GM21423 (cell line): Measurements from ENCODE around the gene GNG4.
"Not testable (repeated sequence)": the region's sequence is repeated elsewhere in the genome, so short reads cannot be mapped to it uniquely, and the experiment has no call there.

ENCODE experiments used
- ATAC-seq: cut with Tn5 transposase; IDR thresholded peaks from one replicate; pipeline ENCODE4 v1.9.1; 2021; ENCODE audit warnings: mild to moderate bottlenecking, moderate library complexity; ENCODE audit not compliant: unreplicated experiment

The GNG4 gene

DNA sequence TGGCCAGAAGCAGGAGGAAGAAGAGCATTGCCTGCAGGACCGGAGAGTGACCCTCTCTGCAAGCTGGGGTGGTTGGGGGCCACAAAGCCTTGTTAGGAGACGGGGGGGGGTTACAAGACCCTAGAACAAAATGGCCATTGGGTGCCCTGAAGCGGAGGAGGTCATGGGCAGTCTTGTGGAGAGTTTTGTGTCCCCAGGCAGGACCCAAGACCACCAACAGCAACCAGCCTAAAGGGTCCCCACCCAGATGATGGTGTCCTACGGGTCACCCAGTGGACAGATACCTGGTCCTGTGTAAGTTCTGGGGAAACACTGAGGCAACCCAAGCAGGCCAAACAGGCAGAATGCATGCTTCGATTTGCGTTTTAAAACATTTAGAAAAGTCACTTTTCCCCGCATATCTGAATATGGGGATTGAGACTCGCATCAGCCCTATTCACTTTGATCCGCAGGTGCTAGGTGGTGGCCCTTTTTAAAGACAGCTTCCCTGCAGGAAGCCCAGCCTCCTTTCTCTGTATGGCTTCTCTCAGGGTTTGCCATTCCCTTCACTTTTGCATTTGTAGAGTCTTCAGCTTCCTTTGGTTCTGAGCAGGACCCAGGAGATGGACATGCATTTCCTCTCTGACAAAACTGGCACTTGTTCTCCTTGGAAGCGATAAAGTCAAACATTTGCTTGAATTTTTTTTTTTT is 21.1 kb downstream of the GNG4 start:
- no peak for ATAC-seq

DNA sequence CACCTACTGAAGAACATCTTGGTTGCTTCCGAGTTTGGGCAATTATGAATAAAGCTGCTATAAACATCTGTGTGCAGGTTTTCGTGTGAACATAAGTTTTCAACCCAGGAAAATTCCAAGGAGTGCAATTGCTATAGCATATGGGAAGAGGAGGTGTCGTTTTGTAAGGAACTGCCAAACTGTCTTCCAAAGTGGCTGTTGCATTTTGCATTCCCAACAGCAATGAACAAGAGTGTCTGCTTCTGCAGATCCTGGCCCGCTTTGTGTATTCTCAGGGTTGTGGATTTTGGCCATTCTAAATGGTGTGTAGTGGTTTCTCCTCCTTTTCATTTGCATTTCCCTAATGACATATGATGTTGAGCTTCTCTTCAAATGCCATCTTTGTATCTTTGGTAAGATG is 23.8 kb downstream of the GNG4 start:
- ATAC-seq = no peak

DNA sequence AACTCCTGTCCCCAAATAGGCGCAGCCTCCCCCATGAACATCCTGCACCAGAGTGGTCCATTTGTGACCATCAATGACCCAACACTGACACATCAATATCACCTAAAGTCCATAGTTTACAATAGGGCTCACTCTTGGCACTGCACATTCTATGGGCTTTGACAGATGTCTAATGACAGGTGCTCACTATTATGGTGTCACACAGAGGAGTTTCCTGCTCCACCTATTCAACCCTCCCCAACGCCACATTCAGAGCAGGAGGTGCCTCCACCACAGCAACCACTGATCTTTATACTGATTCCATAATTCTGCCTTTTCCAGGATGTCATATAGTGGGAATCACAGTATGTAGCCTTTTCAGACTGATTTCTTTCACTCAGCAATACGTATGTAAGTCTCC is 24.2 kb downstream of the GNG4 start:
- no peak for ATAC-seq

DNA sequence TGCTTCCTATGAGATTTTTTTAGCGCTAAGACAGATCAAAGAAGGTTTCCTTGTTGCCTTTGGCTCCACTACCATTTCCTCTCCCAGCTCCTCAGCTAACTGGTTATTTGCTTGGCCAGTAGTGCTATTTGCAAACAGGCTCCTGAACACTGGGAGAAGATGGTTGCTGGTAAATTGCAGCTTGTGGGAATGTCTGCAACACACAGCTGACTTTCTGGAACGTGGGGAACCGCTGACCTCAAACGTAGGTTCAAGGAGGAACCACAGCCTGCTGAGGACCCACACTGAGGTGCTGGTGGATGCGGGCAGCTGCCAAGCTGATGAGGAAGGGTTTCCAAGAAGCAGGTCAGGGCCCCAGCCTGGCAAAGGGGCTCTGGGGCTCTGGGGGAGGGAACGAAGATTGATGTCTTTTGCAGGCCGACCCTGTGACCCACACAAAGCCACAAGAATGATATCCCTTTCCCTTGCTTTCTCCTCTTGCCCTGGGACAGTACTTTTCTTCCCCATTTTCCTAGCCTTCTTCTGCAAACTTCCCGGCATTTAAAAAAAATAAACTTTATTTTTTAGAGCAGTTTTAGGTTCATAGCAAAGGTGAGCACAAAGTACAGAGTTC is 24.8 kb downstream of the GNG4 start:
- no peak for ATAC-seq

DNA sequence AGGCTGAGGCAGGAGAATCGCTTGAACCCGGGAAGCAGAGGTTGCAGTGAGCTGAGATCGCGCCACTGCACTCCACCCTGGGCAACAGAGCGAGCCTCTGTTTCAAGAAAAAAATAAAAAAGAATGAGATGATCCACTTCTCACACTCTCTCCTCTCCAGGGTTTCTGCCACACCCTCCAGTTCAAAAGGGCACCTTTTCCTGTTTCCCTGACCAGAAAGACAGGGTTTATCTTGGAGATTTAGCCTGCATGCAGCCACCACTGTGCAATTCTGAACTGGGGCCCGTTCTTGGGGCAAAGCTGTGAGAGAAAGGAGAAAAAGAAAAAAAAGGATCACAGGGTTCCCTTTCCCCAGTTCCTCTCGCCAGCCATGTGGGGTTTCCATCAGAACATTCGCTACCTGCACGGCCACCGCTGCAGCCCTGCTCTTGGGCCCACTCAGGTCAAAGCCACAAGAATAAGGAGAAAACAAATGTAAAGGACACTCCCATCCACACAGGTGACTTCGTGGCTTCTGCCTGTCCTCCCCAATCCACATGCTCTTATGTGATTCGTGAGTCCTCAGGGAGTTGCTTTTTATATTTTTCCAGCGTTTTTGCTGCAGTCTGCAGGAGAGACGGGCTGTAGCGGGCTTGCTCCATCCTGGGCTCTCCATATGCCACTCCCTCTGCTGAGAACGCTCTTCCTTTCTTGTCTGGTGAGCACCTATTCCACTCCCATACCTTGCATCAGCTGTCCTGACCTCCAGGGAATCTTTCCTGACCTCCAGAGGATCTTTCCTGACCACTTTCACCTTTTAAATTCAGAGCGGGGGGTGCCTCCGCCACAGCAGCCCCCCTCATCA is 26.4 kb downstream of the GNG4 start:
- no peak for ATAC-seq

DNA sequence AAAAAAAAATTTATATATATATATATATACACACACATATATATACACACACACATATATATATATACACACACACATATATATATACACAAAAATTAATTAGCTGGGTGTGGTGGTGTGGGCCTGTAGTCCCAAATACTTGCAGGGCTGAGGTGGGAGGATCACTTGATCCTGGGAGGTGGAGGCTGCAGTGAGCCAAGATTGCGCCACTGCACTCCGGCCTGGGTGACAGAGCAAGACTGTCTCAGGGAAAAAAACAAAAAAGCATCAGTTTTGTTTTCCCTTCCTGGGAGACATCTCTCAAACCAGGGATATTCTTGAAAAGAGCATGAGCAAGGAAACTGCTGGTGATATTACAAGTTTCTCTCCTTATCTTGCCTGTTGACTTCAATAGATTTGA is 30.4 kb downstream of the GNG4 start:
- ATAC-seq = not testable (repeated sequence)

DNA sequence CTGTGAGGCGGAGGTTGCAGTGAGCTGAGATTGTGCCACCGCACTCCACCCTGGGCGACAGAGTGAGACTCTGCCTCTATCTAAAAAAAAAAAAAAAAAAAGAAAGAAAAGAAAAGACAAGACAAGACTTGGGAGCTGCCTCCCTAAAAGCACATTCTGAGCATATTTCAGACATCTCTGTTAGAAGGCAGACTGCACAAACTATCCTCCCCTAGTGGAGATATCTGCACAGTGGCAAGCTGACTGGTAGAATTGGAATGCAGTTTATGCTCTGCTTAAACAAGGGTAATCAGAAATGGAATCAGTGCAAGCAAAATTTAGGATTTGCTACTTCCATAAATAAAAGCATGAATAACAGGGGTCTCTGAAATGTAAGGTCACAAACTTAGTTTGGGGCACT is 31.8 kb downstream of the GNG4 start:
- ATAC-seq = no peak

DNA sequence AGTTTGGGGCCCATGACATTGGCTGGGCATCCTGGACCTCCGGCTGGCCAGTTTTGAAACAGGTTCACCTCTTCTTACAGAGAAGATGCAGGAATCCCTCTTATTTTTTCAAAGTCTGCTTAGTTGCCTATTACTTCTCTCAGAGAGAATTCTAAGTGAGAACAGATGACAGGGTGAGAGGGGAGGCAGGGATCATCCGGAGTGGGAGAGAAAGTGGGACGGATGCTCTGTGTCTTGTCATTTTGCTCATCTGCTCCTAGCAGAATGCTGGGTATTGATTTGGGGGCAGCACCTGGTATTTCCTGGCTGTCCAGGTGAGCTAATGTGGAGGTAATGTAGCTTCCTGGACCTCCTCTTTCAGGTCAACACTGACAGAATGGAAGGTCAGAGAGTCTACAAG is 32.4 kb downstream of the GNG4 start:
- ATAC-seq = no peak

DNA sequence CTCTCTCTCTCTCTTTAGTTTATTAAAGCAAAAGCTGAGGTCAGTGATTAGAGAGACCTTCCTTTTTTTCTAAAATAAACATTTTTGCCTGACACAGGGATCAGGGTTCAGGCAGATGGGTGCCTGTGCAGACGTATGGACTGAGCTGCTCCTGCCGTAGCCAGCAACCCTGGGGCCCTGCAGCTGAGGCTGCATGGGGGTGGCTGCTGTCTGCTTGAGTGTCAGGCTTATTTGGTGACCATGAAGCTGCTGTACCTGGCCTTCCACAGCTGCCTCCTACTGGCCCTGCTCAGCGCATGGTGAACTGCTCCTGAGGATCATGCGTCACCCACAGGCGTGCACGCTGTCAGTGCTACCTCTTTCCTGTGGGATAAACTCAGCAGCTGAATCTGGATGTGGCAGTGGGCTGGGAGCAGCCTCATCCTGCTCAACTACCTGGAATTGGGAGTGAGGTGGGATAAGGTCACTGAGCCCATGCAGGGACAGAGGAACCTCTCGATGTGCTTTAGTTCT is 35.1 kb downstream of the GNG4 start:
- no peak for ATAC-seq

DNA sequence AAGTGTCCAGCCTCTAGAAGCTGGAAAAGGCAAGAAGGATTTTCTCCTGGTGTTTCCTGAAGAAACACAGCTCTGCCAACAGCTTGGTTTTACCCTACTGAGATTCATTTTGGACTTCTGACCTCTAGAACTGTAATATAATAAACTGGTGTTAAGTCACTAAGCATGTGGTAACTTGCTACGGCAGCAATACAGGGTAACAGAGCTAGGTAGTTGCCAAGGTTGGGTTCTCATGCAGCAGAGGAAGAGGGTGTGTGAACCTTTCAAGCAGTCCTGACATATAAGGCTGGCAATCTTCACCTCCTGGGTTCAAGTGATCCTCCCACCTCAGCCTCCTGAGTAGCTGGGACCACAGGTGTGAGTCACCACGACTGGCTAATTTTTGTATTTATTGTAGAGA is 36.0 kb downstream of the GNG4 start:
- no peak for ATAC-seq

DNA sequence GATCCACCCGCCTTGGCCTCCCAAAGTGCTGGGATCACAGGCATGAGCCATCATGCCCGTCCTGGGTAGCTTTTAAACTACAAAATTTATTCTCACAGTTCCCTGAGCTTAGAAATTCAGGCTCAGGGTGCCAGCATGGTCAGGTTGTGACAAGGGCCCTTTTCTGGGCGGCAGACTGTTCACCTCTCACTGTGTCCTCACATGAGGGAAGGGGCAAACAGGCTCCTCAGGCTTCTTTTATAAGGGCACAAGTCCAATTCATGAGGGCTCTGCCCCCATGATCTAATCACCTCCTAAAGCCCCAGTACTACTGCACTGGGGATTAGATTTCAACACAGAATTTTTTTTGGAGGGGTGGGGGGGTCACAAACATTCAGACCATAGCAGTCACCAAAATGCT is 36.8 kb downstream of the GNG4 start:
- no peak for ATAC-seq

DNA sequence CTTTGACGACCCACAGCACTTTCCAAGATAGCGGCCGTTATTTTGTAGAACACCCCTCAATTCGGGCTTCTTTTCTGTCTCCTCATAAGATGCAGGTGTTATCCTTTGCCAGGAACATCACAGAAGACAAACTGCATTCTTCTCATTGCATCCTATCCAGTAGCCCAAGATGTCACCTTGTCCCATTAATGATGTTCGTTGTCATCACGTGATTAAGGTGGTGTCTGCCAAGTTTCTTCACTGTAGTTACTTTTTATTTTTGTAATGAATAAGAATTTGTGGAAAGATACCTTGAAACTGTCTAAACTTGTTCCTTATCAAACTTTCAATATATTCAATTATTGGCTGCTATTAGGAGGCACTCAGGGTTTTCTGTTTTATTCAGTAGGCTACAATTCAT is 39.4 kb downstream of the GNG4 start:
- ATAC-seq = no peak

DNA sequence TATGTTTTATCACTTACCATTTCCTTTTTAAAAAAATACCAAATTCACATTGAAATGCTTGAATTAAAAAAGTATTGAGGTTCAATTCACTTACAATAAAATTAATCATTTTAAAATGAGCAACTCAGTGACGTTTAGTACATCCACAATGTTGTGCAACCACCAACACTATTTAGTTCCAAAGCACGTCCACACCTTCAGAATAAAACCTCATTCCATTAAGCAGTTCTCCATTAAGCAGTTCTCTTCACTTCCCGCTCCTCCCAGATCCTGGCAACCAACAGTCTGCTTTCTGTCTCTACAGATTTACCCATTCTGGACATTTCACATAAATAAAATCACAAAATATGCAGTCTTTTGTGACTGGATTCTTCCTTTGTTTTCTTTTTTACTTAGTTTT is 41.3 kb downstream of the GNG4 start:
- no peak for ATAC-seq

DNA sequence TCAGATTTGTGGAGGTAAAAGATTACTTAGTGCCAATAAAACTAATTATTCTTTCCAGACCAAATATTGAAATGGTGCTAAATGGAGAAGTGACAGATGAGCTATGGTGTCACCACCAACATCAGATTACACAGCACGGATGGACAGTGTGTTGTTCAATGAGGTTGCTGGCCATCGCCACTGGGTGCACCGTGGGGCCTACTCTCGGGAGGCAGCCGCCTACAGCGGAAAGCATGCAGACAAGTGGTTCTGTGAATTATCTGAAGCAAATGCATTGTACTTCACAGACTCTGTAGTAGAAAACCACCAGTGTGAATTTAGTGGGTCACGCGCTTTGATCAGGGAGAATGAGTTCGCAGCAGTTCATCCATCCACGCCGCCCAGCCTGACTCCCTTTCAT is 42.3 kb downstream of the GNG4 start:
- no peak for ATAC-seq

DNA sequence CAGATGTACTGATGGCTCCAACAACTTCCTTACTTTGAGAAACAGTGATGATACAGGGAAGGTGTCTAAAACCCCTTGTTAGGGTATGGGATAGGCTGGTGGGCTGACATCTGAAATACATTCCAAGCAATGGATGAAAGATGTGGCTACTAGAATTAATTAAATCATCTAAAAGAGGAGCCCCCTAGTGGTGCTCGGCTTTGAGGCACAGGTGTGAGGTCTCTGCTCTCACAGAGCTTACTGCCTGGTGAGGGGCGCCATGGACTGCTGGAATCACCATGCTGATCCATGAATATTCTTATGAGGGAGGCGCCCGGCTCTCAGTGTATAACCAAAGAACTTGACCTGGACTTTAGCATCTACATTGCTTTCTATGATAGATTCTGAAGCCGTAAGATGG is 48.5 kb downstream of the GNG4 start:
- no peak for ATAC-seq

DNA sequence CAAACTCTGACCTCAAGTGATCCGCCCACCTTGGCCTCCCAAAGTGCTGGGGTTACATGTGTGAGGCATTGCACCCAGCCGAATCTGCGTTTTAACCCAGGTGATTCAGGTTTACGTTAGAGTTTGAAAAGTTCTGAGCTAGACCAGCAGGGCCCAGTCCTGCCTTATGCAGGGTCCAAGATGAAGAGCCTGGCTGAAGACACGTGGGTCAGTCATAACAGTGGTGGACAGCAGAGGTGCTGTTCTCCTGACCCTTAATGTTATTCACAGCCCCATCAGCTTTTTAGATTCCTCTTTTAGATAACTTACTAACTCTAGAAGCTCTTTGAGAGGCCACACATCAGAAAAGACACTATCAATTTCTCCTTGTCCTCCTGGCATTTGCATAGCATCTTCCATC is 50.0 kb downstream of the GNG4 start:
- ATAC-seq = no peak

DNA sequence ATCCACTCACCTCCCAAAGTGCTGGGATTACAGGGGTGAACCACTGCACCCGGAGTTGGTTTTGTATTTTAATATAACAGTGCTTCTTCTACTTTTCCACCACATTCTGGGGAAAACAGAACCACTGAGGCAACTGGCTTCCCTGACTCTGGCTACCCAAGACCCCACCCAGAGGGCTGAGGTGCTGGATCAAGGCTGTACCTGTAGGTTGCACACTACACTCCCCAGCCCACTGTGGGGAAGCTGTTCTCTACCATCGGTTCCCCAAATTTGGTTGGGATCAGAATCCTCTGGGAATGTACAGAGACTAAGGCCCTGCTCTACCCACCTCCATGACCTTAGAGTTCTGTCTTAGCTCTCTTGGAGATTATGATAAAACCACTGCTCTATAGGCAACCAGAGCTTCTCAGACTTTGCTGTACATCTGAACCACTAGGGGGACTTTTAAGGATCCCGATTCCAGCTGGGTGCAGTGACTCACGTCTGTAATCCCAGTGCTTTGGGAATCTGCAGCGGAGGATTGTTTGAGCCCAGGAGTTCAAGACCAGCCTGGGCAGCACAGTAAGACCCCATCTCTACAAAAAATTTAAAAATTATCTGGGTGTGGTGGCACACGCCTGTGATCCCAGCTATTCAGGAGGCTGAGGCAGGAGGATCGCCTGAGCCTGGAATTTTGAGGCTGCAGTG is 51.6 kb downstream of the GNG4 start:
- ATAC-seq = no peak

DNA sequence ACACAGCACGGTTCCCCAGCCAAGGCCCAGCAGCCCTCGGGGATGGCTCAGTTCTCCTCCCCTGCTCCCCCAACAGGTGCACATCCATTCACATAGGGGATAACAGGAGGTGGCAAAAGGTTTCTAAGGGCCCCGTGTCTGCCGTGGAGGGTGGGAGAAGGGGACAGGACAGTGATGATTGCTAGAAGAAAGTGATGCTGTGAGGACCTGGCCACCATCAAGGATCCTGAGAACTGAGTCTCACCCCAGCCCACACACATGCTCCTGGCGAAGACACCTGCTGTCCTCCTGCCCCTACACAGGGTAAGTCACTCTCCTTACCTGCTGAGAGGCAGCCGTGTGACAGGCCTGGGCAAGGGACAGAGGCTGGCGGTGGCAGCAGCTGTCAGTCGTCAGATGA is 54.5 kb downstream of the GNG4 start:
- no peak for ATAC-seq

DNA sequence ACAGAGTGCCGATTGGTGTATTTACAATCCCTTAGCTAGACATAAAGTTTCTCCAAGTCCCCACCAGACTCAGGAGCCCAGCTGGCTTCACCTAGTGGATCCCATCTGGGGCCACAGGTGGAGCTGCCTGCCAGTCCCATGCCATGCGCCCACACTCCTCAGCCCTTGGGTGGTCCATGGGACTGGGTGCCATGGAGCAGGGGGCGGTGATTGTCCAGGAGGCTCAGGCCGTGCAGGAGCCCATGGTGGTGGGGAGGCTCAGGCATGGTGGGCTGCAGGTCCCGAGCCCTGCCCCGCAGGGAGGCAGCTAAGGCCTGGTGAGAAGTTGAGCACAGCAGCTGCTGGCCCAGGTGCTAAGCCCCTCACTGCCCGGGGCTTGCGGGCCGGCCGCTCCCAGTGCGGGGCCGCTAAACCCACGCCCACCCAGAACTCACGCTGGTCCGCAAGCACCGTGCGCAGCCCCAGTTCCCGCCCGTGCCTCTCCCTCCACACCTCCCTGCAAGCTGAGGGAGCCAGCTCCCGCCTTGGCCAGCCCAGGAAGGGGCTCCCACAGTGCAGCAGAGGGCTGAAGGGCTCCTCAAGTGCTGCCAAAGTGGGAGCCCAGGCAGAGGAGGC is 55.2 kb downstream of the GNG4 start:
- not testable (repeated sequence) for ATAC-seq

DNA sequence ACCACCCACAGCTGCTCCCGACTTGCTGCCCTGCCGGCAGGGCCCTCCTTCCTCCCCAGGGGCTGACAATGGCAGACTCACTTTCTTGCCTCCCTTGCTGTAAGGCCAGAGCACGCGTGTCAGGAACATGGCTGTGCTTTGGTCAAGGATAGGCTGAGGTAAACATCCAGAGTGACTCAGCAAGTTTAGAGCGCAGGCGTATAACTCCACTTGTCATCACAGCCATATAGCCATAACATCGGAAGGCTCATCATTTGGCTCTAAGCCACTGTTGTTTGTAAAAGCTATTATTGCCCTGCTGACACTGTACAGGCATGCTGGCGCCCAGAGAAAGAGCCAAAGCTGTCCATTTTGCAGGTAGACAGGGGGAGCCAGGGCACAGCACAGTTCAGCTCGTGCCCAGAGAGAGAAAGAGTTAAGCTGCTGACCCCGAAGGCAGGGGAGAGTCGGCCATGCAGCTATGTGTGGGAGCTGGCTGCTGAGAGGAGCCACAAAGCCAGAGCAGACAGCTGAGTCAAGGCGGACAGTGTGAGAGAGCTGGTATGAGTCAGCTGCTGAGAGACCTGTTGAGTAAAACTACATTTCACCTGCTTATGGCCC is 60.6 kb downstream of the GNG4 start:
- no peak for ATAC-seq

DNA sequence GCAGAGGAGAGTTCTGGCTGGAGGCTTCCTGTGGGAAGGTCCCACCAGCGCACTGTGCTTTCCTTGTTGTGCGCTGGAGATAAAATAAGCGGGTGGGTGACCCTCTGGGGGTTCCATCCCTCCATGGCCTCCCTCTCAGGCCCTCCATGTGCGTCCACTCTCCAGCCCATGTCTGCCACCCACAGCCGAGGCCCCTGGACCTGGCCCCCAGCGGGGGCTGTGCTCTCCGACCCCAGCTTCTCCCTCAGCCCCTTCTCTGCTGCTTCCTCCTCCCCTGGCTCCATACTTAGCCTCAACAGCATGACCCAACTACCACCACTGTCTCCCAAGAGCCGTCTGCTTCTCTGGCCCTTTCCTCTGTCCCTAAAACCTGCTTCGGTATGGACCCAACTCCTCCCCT is 61.4 kb downstream of the GNG4 start:
- no peak for ATAC-seq
